Right atrium auricular region (tissue), 2 donors: Measurements from ENCODE around the gene ZNF326. TPM values are rescaled to one million over a fixed set of nuclear protein-coding genes. Genes with fewer than 3 reads are reported as not detected.

Experiments used
- DNase-seq: peaks from one replicate; pipeline ENCODE4 v3.0.0-alpha.2; 2019; ENCODE audit warnings: low spot score
- H3K27ac ChIP-seq, 2 donors: fragments of 200-600 bp; sonication (generic); 1 replicate in 1 of 2; 2 replicates in 1 of 2; pipeline ENCODE4 v1.5.1; 2016 to 2019
- H3K27me3 ChIP-seq, 2 donors: fragments of 200-600 bp; sonication (generic); one replicate each; pipeline versions ENCODE4 v1.5.1 to v1.6.0; 2017 to 2019
- H3K36me3 ChIP-seq: fragments of 200-600 bp; sonication (generic); one replicate; pipeline ENCODE4 v1.5.1; 2016
- H3K4me1 ChIP-seq, 2 donors: fragments of 200-600 bp; sonication (generic); one replicate each; pipeline versions ENCODE4 v1.5.1 to v1.6.0; 2017 to 2019
- H3K4me3 ChIP-seq, 2 donors: fragments of 200-600 bp; sonication (generic); 1 replicate in 1 of 2; 2 replicates in 1 of 2; pipeline ENCODE4 v1.5.1; 2017 to 2019; ENCODE audit warnings: mild to moderate bottlenecking in 1 of 2, moderate library complexity in 1 of 2
- H3K9me3 ChIP-seq, 2 donors: fragments of 200-600 bp; sonication (generic); one replicate each; pipeline ENCODE4 v1.5.1; 2019
- total RNA-seq, 2 donors: library from RNA; depleted of rRNA; stranded (reverse); fragments of >200 nt; gene quantifications; one replicate each; pipeline ENCODE4 v1.1.0, GENCODE V29; 2016
- TF ChIP-seq, protein P1 (sequence below), 2 donors: fragments of 200-600 bp; sonication (generic); IDR thresholded peaks; one replicate each; pipeline ENCODE4 v1.5.1; 2019; ENCODE audit warnings: antibody characterized with exemption in 2 of 2

Gene ZNF326
- total RNA-seq, 2 donors from 2014 or later, result 5.3 to 7.3 TPM

DNA sequence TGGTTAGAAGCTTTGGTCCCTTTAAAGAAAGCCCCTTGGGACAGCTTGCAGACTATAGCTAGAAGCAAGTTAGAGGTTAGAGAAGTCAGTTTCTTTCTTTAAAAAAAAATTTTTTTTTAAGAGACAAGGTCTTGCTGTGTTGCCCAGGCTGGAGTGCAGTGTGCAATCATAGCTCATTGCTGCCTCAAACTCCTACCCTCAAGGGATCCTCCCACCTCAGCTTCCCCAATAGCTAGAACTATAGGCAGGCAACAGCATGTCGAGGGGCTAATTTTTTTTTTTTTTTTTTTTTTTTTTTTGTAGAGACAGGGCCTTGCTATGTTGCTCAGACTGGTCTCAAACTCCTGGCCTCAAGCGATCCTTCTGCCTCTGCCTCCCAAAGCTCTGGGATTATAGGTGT is 44.2 kb upstream of the ZNF326 start:
- H3K9me3 ChIP-seq, result no peaks in the 10 kb centered on the region
- H3K36me3 ChIP-seq, result no peaks in the 10 kb centered on the region
- no peak for DNase-seq
- no peak overlapping the region for H3K4me3 ChIP-seq
- no peaks in the 10 kb centered on the region for H3K27me3 ChIP-seq
- no peaks in the 10 kb centered on the region for H3K4me1 ChIP-seq
- H3K27ac ChIP-seq, result no peak overlapping the region
- TF ChIP-seq, protein P1, sequence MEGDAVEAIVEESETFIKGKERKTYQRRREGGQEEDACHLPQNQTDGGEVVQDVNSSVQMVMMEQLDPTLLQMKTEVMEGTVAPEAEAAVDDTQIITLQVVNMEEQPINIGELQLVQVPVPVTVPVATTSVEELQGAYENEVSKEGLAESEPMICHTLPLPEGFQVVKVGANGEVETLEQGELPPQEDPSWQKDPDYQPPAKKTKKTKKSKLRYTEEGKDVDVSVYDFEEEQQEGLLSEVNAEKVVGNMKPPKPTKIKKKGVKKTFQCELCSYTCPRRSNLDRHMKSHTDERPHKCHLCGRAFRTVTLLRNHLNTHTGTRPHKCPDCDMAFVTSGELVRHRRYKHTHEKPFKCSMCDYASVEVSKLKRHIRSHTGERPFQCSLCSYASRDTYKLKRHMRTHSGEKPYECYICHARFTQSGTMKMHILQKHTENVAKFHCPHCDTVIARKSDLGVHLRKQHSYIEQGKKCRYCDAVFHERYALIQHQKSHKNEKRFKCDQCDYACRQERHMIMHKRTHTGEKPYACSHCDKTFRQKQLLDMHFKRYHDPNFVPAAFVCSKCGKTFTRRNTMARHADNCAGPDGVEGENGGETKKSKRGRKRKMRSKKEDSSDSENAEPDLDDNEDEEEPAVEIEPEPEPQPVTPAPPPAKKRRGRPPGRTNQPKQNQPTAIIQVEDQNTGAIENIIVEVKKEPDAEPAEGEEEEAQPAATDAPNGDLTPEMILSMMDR (IDR thresholded peaks at IDR 0.05), result no peak

DNA sequence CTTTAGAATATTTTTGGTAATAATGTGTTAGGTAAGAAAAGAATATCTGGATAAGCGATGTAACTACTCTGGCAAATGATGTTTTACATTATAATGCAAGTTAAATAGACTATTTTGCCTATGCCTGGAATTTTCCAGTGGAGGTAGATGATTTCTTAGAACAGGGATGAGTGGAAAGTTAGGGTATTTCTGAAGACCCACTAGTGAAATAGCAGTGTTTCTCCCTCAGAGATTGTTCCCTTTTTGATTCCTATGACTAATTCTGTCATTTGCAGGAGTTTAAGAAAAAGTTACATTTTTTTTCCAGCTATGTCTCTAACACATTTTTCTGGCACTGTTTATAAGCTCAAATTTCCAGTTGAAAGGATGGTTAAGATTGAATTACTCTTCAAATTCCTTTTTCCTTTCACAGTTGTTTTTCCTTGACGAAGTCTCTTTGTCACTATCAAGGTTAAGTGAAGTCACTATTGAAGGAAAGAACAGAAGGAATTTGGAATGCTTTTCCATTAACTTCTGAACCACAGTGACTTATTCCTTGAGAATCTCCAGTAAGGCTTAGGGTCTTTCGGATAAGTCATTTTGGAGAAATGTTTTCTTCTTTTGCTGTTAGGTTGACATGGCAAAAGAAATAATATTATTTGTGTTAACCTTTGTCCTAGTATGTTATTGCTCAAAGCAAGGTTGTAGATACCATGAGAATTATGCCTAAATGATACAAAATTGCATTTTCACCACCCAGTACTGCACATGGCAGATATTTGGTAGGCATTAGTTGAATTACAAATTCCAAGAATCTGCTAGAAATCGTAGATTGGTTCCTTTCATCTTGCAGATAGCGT is 42.9 kb upstream of the ZNF326 start:
- no peaks in the 10 kb centered on the region for H3K4me1 ChIP-seq
- H3K27ac ChIP-seq, result no peak overlapping the region
- TF ChIP-seq, protein P1 (IDR thresholded peaks at IDR 0.05), result no peak
- H3K27me3 ChIP-seq, result no peaks in the 10 kb centered on the region
- H3K9me3 ChIP-seq, result no peaks in the 10 kb centered on the region
- no peak for DNase-seq
- no peak overlapping the region for H3K4me3 ChIP-seq
- no peaks in the 10 kb centered on the region for H3K36me3 ChIP-seq

DNA sequence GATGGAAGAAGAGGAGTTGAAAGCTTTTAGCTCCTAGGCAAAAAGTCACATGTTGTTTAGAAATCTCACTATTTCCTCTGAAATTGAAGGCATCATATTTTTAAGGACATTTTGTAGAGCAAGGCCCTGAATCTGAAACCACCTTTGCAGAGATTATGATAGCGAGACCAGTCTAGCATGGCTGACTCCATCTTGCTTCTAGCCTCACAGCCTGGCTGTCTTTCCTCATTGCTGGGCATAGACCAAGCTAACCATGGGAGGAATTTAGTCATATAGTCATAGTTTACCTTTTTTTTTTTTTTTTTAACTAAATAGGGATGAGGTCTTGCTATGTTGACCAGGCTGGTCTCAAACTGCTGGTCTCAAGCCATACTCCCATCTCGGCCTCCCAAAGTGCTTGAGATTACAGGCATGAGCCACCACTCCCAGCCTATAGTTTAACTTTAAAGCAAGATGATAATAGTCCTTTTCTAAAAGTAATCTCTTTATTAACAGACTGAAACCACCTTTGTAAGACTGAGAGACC is 42.2 kb upstream of the ZNF326 start:
- Histone ChIP-seq H3K4me1 (no peaks in the 10 kb centered on the region), H3K27ac (no peak overlapping the region), H3K4me3 (no peak overlapping the region), H3K27me3 (no peaks in the 10 kb centered on the region), H3K36me3 (no peaks in the 10 kb centered on the region), H3K9me3 (no peaks in the 10 kb centered on the region)
- no peak for DNase-seq
- TF ChIP-seq, protein P1 (IDR thresholded peaks at IDR 0.05), result no peak

DNA sequence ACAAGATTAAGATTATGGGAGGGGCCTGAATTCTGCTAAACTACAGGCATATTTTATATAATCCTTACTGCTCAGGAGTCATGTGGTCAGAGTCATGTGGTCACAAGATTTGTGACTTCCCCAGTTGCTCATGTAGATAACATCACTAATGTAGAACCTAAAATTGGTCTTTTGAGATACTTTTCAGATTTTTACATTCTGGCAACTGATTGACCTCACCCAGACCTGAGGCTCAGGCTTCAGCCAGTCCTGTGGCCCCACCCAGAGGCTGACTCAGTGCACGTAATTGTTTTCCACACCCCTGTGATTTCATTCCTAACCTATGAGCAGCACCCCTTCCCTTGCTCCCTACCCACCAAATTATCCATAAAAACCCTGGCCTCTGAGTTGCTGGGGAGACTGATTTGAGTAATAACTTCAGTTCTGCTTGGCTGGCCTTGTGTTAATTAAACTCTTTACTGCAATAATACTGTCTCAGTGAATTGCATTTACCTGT is 41.7 kb upstream of the ZNF326 start:
- Histone ChIP-seq H3K9me3 (no peaks in the 10 kb centered on the region), H3K4me1 (no peaks in the 10 kb centered on the region), H3K27ac (no peak overlapping the region), H3K27me3 (no peaks in the 10 kb centered on the region), H3K4me3 (no peak overlapping the region), H3K36me3 (no peaks in the 10 kb centered on the region)
- no peak for DNase-seq
- TF ChIP-seq, protein P1 (IDR thresholded peaks at IDR 0.05), result no peak

DNA sequence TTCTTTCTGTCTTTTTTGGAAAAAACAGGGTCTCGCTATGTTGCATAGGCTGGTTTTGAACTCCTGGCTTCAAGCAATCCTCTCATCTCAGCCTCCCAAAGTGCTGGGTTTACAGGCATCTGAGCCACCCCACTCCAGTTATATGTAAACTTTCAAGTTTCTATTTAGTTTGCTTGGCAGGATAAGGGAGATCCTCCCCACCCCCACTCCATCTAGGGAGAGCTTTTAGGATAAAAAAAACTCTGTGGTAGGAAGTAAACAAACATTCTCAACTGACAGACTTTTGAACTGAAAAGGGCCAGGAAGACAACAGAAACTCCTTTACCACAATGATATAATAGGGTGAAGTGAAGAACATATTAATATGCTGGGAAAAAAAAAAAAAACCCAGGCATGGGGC is 41.0 kb upstream of the ZNF326 start:
- no peak overlapping the region for H3K4me3 ChIP-seq
- TF ChIP-seq, protein P1 (IDR thresholded peaks at IDR 0.05), result no peak
- H3K36me3 ChIP-seq, result no peaks in the 10 kb centered on the region
- H3K27ac ChIP-seq, result no peak overlapping the region
- no peak for DNase-seq
- H3K27me3 ChIP-seq, result no peaks in the 10 kb centered on the region
- H3K4me1 ChIP-seq, result no peaks in the 10 kb centered on the region
- H3K9me3 ChIP-seq, result no peaks in the 10 kb centered on the region
